HepG2 (cell line): Measurements from ENCODE around the gene FRMD8. TPM values are rescaled to one million over a fixed set of nuclear protein-coding genes. Genes with fewer than 3 reads are reported as not detected.

Experiments
- ARNT2 ChIP-seq: sonication (generic); formaldehyde crosslinking; IDR thresholded peaks from 2 replicates; pipeline ENCODE4 v1.8.0; 2022; ENCODE audit warnings: mild to moderate bottlenecking, low read depth, missing genetic modification reagents, moderate library complexity
- NR2F1 ChIP-seq, 2 experiments: fragments of 450-650 bp in 1 of 2; formaldehyde crosslinking in 1 of 2; IDR thresholded peaks; 2 replicates each; pipeline versions ENCODE4 v1.5.0 to v1.6.1; 2016 to 2020; ENCODE audit warnings: mild to moderate bottlenecking in 1 of 2, missing compliant biosample characterization in 1 of 2, missing genetic modification reagents in 1 of 2, moderate library complexity in 1 of 2
- RXRB ChIP-seq: IDR thresholded peaks from 2 replicates; pipeline ENCODE4 v1.6.1; 2016; ENCODE audit warnings: borderline replicate concordance, missing genetic modification reagents, missing compliant biosample characterization
- SCMH1 ChIP-seq: sonication (generic); formaldehyde crosslinking; IDR thresholded peaks from 2 replicates; pipeline ENCODE4 v1.9.0; 2021; ENCODE audit warnings: missing genetic modification reagents, mild to moderate bottlenecking, borderline replicate concordance
- SOX5 ChIP-seq: IDR thresholded peaks from 2 replicates; pipeline ENCODE4 v1.6.1; 2016; ENCODE audit warnings: borderline replicate concordance
- SP2 ChIP-seq: sonication (generic); formaldehyde crosslinking; IDR thresholded peaks from 2 replicates; pipeline ENCODE4 v1.5.1; 2020; ENCODE audit warnings: mild to moderate bottlenecking, missing genetic modification reagents
- ZBTB26 ChIP-seq: IDR thresholded peaks from 2 replicates; pipeline ENCODE4 v1.6.1; 2016; ENCODE audit warnings: missing compliant biosample characterization, missing genetic modification reagents, borderline replicate concordance
- ZNF24 ChIP-seq: fragments of 450-650 bp; IDR thresholded peaks from 2 replicates; pipeline ENCODE4 v1.6.1; 2017; ENCODE audit warnings: antibody characterized with exemption, mild to moderate bottlenecking
- ZNF335 ChIP-seq: sonication (generic); formaldehyde crosslinking; IDR thresholded peaks from 2 replicates; pipeline ENCODE4 v1.4.0; 2020; ENCODE audit warnings: missing genetic modification reagents
- ZNF367 ChIP-seq: sonication (generic); formaldehyde crosslinking; IDR thresholded peaks from 2 replicates; pipeline ENCODE4 v1.4.0; 2020; ENCODE audit warnings: missing genetic modification reagents, borderline replicate concordance
- ZNF781 ChIP-seq: sonication (generic); formaldehyde crosslinking; IDR thresholded peaks from 2 replicates; pipeline ENCODE4 v1.5.1; 2020; ENCODE audit warnings: borderline replicate concordance, mild to moderate bottlenecking, missing genetic modification reagents; ENCODE audit errors: not compliant biosample characterization
- polyA plus RNA-seq, 8 experiments: library from polyadenylated mRNA; depleted of rRNA in 3 of 8; stranded (reverse) in 7 of 8; unstranded in 1 of 8; fragments of >200 nt; fragmentation: Illumina TruSeq in 4 of 8; extraction: Trizol in 4 of 8; gene quantifications; 2 replicates each; pipeline versions ENCODE4 v1.2.1 to v1.2.3, GENCODE V29; 2011 to 2016; ENCODE audit warnings: low read depth in 4 of 8, missing spikeins in 1 of 8, mixed read lengths in 1 of 8; ENCODE audit not compliant: insufficient read depth in 1 of 8
- total RNA-seq, 5 experiments: library from RNA; depleted of rRNA; stranded (reverse); fragments of >200 nt; fragmentation: Illumina TruSeq; extraction: Trizol; gene quantifications; 2 replicates each; pipeline ENCODE4 v1.2.3, GENCODE V29; 2016; ENCODE audit warnings: low read depth in 1 of 5
- TF ChIP-seq, protein P1 (sequence below): sonication (generic); formaldehyde crosslinking; conservative IDR thresholded peaks from 2 replicates; pipeline ENCODE4 v1.8.0; 2022; ENCODE audit warnings: low read depth, missing genetic modification reagents
- TF ChIP-seq, protein P2 (sequence below): sonication (generic); formaldehyde crosslinking; IDR thresholded peaks from 2 replicates; pipeline ENCODE4 v1.8.0; 2022; ENCODE audit warnings: missing genetic modification reagents, mild to moderate bottlenecking, borderline replicate concordance
- TF ChIP-seq, protein P3 (sequence below): sonication (generic); formaldehyde crosslinking; IDR thresholded peaks from 2 replicates; pipeline ENCODE4 v1.4.0; 2020; ENCODE audit warnings: missing genetic modification reagents
- TF ChIP-seq, protein P4 (sequence below): sonication (generic); formaldehyde crosslinking; IDR thresholded peaks from 2 replicates; pipeline ENCODE4 v1.5.0; 2020; ENCODE audit warnings: missing genetic modification reagents
- TF ChIP-seq, protein P5 (sequence below): sonication (generic); formaldehyde crosslinking; IDR thresholded peaks from 2 replicates; pipeline ENCODE4 v1.4.0; 2020; ENCODE audit warnings: missing genetic modification reagents

Gene FRMD8
- total and polyA plus RNA-seq, 2 of the 13 experiments (the other 11 are each of a cell fraction or from before 2014, with no cell fraction given): 5.8 to 20.6 TPM

DNA sequence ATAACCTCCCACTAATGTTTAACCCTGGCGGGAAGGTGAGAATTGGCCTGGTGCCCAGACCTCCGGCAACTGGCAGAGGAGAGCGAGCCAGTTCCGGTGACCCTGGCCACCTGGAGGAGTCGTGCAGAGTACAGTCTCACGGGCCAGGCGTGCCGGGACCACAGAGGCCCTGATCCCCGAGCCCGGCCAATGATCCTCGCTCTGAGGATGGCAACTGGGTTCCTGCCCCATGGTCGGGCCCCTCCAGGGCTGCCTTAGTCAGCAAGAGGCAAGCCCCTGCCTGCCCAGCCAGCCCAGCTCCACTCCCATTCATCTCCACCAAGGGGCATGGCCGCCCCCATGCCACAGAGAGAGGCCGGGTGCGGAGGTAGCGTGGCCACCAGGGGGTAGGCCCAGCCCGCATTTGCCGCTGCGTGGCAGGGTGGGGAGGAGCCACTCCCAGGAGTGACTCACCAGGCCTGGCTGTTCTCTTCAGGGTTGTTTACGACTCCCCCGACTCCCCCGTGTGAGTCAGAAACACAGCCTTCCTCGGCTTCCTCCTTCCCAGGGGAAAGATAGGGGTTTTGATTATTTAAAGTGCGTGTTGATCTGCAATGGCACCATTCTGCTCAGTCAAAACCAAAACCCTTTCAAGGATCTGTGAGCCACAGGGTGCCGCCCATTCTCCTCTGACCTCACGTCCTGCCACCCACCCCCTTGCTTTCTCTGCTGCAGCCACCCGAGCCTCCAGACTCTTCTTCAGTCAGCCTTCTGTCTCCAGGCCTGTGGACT is 4.2 kb upstream of the FRMD8 start, which contains the start of gene SLC25A45 (continued):
- peak; percentile 77 for TF ChIP-seq RXRB (CRISPR knock-in tag)
- no peak; the same call in 1 of the 2 replicates for TF ChIP-seq SP2 (CRISPR knock-in tag)
- peak; percentile 96 for TF ChIP-seq ARNT2
- TF ChIP-seq, protein P1, sequence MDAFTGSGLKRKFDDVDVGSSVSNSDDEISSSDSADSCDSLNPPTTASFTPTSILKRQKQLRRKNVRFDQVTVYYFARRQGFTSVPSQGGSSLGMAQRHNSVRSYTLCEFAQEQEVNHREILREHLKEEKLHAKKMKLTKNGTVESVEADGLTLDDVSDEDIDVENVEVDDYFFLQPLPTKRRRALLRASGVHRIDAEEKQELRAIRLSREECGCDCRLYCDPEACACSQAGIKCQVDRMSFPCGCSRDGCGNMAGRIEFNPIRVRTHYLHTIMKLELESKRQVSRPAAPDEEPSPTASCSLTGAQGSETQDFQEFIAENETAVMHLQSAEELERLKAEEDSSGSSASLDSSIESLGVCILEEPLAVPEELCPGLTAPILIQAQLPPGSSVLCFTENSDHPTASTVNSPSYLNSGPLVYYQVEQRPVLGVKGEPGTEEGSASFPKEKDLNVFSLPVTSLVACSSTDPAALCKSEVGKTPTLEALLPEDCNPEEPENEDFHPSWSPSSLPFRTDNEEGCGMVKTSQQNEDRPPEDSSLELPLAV: no peak
- TF ChIP-seq, protein P2, sequence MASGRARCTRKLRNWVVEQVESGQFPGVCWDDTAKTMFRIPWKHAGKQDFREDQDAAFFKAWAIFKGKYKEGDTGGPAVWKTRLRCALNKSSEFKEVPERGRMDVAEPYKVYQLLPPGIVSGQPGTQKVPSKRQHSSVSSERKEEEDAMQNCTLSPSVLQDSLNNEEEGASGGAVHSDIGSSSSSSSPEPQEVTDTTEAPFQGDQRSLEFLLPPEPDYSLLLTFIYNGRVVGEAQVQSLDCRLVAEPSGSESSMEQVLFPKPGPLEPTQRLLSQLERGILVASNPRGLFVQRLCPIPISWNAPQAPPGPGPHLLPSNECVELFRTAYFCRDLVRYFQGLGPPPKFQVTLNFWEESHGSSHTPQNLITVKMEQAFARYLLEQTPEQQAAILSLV: no peak; the same call in 1 of the 2 replicates
- TF ChIP-seq ZNF781: peak; percentile 28
- TF ChIP-seq, protein P3, sequence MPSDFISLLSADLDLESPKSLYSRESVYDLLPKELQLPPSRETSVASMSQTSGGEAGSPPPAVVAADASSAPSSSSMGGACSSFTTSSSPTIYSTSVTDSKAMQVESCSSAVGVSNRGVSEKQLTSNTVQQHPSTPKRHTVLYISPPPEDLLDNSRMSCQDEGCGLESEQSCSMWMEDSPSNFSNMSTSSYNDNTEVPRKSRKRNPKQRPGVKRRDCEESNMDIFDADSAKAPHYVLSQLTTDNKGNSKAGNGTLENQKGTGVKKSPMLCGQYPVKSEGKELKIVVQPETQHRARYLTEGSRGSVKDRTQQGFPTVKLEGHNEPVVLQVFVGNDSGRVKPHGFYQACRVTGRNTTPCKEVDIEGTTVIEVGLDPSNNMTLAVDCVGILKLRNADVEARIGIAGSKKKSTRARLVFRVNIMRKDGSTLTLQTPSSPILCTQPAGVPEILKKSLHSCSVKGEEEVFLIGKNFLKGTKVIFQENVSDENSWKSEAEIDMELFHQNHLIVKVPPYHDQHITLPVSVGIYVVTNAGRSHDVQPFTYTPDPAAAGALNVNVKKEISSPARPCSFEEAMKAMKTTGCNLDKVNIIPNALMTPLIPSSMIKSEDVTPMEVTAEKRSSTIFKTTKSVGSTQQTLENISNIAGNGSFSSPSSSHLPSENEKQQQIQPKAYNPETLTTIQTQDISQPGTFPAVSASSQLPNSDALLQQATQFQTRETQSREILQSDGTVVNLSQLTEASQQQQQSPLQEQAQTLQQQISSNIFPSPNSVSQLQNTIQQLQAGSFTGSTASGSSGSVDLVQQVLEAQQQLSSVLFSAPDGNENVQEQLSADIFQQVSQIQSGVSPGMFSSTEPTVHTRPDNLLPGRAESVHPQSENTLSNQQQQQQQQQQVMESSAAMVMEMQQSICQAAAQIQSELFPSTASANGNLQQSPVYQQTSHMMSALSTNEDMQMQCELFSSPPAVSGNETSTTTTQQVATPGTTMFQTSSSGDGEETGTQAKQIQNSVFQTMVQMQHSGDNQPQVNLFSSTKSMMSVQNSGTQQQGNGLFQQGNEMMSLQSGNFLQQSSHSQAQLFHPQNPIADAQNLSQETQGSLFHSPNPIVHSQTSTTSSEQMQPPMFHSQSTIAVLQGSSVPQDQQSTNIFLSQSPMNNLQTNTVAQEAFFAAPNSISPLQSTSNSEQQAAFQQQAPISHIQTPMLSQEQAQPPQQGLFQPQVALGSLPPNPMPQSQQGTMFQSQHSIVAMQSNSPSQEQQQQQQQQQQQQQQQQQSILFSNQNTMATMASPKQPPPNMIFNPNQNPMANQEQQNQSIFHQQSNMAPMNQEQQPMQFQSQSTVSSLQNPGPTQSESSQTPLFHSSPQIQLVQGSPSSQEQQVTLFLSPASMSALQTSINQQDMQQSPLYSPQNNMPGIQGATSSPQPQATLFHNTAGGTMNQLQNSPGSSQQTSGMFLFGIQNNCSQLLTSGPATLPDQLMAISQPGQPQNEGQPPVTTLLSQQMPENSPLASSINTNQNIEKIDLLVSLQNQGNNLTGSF (CRISPR knock-in tag): no peak
- TF ChIP-seq ZNF367 (CRISPR knock-in tag): no peak
- TF ChIP-seq, protein P4, sequence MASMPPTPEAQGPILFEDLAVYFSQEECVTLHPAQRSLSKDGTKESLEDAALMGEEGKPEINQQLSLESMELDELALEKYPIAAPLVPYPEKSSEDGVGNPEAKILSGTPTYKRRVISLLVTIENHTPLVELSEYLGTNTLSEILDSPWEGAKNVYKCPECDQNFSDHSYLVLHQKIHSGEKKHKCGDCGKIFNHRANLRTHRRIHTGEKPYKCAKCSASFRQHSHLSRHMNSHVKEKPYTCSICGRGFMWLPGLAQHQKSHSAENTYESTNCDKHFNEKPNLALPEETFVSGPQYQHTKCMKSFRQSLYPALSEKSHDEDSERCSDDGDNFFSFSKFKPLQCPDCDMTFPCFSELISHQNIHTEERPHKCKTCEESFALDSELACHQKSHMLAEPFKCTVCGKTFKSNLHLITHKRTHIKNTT (CRISPR knock-in tag): no peak
- TF ChIP-seq ZBTB26 (CRISPR knock-in tag): no peak; the same call in 1 of the 2 replicates
- TF ChIP-seq SOX5: peak; percentile 83
- TF ChIP-seq ZNF24: 0 out of 2 replicates have a peak, but pooled peaks have one; percentile 47
- TF ChIP-seq ZNF335 (CRISPR knock-in tag): peak; percentile 80
- no peak for TF ChIP-seq SCMH1 (CRISPR knock-in tag)
- TF ChIP-seq, protein P5, sequence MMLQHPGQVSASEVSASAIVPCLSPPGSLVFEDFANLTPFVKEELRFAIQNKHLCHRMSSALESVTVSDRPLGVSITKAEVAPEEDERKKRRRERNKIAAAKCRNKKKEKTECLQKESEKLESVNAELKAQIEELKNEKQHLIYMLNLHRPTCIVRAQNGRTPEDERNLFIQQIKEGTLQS (CRISPR knock-in tag): peak; percentile 87
- peak; percentile 66 to 83; a peak in 3 of 4 replicates for TF ChIP-seq NR2F1 (CRISPR knock-in tag; IDR thresholded peaks at IDR 0.05)
